Measurements from ENCODE around the gene PRKG1. TPM values are rescaled to one million over a fixed set of nuclear protein-coding genes. Genes with fewer than 3 reads are reported as not detected.

Gene PRKG1
- total RNA-seq, 2 donors from 2014 or later, result 8.1 to 16.6 TPM

DNA sequence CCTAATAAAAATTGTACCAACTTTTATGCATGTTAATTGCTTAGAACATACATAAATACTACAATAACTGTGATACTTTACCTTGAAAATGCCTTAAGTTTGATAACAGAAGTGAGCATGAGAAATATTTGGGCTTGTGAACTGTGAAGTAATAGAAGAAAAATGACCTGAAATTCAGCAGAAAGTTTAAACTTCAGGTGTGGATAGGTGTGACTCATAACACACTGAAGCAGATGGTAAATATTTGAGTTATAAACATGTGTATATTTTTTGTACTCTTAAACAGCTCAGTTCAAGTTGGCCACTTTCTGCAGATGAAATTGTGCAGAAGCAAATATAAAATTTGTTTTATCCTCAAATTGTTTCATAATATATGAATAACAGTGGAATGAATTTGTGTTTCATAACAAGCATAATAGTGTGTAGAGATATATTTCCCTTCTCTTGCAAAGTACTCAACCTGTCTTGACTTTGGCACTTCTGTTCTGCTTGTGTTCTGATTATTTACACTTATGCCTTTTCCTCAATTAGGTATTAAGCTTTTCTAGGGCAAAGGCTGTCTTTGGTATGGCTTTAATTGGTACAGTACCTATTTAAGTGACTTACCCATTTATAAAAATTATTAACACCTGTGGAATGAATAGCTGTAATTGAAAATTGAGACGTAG, 122.4 kb downstream of the PRKG1 start:
- no peak overlapping the region for H3K9ac ChIP-seq (ENCODE audit: low read depth in 2 of 2, low read length in 2 of 2)
- intact Hi-C loops (cut with DNase I), result no loop called here
- H3K27me3 ChIP-seq, result no peaks in the 10 kb centered on the region
- H3K36me3 ChIP-seq, result no peaks in the 10 kb centered on the region
- TF ChIP-seq, protein P1, sequence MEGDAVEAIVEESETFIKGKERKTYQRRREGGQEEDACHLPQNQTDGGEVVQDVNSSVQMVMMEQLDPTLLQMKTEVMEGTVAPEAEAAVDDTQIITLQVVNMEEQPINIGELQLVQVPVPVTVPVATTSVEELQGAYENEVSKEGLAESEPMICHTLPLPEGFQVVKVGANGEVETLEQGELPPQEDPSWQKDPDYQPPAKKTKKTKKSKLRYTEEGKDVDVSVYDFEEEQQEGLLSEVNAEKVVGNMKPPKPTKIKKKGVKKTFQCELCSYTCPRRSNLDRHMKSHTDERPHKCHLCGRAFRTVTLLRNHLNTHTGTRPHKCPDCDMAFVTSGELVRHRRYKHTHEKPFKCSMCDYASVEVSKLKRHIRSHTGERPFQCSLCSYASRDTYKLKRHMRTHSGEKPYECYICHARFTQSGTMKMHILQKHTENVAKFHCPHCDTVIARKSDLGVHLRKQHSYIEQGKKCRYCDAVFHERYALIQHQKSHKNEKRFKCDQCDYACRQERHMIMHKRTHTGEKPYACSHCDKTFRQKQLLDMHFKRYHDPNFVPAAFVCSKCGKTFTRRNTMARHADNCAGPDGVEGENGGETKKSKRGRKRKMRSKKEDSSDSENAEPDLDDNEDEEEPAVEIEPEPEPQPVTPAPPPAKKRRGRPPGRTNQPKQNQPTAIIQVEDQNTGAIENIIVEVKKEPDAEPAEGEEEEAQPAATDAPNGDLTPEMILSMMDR (IDR thresholded peaks at IDR 0.05), result no peak
- no peaks in the 10 kb centered on the region for H3K9me3 ChIP-seq
- no peaks in the 10 kb centered on the region for H3K4me1 ChIP-seq
- no peak for DNase-seq
- no peak overlapping the region for H3K4me3 ChIP-seq
- H3K27ac ChIP-seq, result no peak overlapping the region

DNA sequence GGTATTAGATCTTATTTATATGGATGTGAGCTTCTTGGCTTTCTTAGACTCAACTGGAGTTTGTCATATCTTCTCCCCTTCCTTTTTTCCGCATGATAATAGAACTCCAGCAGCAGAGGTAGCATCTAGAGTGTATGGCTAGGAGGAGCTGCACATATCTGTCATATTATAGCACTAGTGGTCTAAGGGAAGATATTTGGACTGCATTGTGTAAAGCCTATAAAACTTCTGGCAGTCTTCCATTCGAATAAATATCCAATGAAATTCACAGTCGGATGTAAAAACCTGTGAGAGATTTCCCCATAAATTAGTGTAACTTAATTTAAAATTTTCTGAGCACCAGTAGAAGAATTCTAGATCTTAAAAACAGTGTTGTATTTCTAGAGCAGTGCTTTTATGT, 123.9 kb downstream of the PRKG1 start:
- TF ChIP-seq, protein P1 (IDR thresholded peaks at IDR 0.05), result no peak
- intact Hi-C loops (cut with DNase I), result no loop called here
- Histone ChIP-seq H3K4me3 (no peak overlapping the region), H3K9ac (ENCODE audit: low read depth in 2 of 2, low read length in 2 of 2) (no peak overlapping the region), H3K36me3 (no peaks in the 10 kb centered on the region), H3K4me1 (no peaks in the 10 kb centered on the region), H3K9me3 (no peaks in the 10 kb centered on the region), H3K27ac (no peak overlapping the region), H3K27me3 (no peaks in the 10 kb centered on the region)
- no peak for DNase-seq

DNA sequence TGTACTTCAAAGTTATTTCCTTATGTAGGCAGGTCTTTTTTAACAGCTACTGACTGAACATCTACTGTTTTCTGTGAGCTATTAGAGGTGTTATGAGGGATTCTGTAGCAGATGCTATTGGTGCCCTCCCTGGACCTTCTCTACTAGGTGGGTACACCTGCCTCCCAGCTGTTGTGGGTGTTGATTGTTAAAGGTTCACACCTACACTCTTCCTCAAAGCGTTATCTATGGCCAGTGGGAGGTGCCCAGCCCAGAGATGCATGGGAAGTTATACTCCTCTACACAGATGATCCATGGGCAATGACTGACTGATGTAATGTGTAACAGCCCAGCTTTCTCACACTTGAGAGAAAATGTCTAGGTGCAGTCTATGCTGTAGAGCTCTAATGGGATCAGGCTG, 127.7 kb downstream of the PRKG1 start:
- TF ChIP-seq, protein P1 (IDR thresholded peaks at IDR 0.05), result no peak
- DNase-seq, result peak; percentile 42
- Histone ChIP-seq H3K27ac (no peak overlapping the region), H3K36me3 (no peaks in the 10 kb centered on the region), H3K4me1 (no peaks in the 10 kb centered on the region), H3K27me3 (no peaks in the 10 kb centered on the region), H3K9ac (ENCODE audit: low read depth in 2 of 2, low read length in 2 of 2) (no peak overlapping the region), H3K9me3 (no peaks in the 10 kb centered on the region), H3K4me3 (no peak overlapping the region)
- intact Hi-C loops (cut with DNase I), result no loop called here

DNA sequence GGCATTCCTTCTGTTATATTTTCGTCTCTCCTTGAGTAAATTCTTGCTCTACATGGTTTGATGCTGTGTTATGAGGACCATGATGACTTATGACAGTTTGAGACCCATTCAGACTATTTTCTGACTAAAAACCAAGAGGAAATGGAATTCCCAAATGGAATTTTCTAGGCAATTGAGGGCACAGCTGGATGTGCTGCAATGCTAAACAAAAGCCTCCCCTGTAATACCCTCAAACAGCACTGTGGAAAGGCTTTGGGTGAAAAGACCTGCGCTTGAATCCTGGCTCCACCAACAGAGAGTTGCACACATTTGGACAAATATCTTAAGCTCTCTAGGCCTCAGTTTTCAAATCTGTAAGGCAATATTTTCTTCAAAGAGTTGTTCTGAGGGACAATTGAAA, 129.1 kb downstream of the PRKG1 start:
- no peaks in the 10 kb centered on the region for H3K4me1 ChIP-seq
- no peaks in the 10 kb centered on the region for H3K36me3 ChIP-seq
- intact Hi-C loops (cut with DNase I), result no loop called here
- H3K4me3 ChIP-seq, result no peak overlapping the region
- no peak overlapping the region for H3K27ac ChIP-seq
- H3K9me3 ChIP-seq, result no peaks in the 10 kb centered on the region
- TF ChIP-seq, protein P1 (IDR thresholded peaks at IDR 0.05), result no peak
- no peak overlapping the region for H3K9ac ChIP-seq (ENCODE audit: low read depth in 2 of 2, low read length in 2 of 2)
- DNase-seq, result no peak
- H3K27me3 ChIP-seq, result no peaks in the 10 kb centered on the region

DNA sequence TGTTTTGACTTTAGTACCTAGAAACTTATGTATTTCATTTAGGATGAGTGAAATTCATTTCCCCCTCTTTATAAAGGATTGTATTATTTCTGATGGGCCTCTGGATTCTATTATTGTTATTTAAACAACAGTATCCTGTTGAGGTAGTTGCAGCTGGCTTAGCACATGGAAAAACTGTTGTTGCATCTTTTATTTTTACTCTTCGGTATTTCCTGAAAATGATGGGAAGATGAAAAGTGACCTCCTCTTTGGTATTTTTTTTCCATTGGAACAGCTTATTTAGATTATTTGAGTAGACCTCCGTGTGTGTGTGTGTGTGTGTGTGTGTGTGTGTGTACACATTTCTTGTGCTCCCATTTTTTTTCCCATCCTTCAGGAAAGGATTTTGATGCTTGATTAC, 129.8 kb downstream of the PRKG1 start:
- no peak overlapping the region for H3K27ac ChIP-seq
- no peaks in the 10 kb centered on the region for H3K36me3 ChIP-seq
- no peaks in the 10 kb centered on the region for H3K27me3 ChIP-seq
- TF ChIP-seq, protein P1 (IDR thresholded peaks at IDR 0.05), result no peak
- H3K9ac ChIP-seq (ENCODE audit: low read depth in 2 of 2, low read length in 2 of 2), result no peak overlapping the region
- intact Hi-C loops (cut with DNase I), result no loop called here
- H3K4me1 ChIP-seq, result no peaks in the 10 kb centered on the region
- no peak overlapping the region for H3K4me3 ChIP-seq
- no peak for DNase-seq
- H3K9me3 ChIP-seq, result no peaks in the 10 kb centered on the region

All from colonic mucosa (tissue), 4 donors.